Epithelial cell of prostate (primary cell): Measurements from ENCODE around the gene CACNA1E.

Experiments used
- DNase-seq: peaks from one replicate; pipeline ENCODE4 v3.0.0-alpha.2; 2011; ENCODE audit warnings: low read depth, low spot score
- H3K27ac ChIP-seq: fragments of 450-650 bp; 2 replicates; pipeline ENCODE4 v1.5.1; 2017; ENCODE audit warnings: mild to moderate bottlenecking

The CACNA1E gene

DNA sequence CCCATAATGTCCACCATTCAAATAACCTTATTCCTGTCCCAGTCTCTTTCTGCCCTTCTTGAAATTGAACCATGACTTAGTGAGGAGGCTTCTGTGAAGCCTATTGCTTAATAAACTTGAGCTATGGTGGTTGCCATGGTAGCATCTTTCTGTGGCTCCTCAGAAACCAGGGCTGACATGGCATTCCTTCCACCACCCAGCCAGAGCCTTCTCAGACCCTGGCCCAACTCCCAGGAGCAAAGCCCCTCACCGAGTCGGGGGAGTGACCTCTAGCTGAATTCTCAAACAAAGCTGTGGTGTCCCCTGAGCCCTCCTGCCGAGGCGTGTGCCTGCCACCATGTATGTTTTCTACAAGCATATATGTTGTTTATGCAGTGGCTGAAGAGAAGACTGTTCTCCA is 259.1 kb downstream of the CACNA1E start:
- no peak for DNase-seq
- no peak overlapping the region for H3K27ac ChIP-seq

DNA sequence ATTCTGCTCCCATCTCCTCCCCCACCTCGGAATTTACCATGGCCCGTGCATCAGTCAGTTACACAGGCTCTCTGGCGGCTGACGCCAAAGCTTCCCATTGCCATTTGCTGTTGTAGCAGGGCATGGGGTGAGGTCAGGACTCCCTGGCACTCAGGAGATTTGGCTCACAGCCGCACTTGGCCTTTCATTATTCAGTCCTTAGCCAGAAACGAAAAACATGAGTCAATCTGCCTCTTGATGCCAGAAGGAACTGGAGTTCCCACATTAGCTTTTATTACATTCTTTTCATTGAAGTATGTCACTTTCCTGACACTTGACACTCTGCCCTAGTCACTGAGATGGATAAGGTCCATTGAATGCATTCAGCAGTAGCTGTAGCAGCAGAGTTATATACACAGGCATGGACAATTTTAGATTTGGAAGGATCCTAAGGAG is 260.6 kb downstream of the CACNA1E start:
- DNase-seq = no peak
- H3K27ac ChIP-seq = no peak overlapping the region

- DNase-seq = no peak
- no peak overlapping the region for H3K27ac ChIP-seq
Observed at GRCh38 chr1:181746224-181746623, 262.9 kb downstream of the CACNA1E start.

DNA sequence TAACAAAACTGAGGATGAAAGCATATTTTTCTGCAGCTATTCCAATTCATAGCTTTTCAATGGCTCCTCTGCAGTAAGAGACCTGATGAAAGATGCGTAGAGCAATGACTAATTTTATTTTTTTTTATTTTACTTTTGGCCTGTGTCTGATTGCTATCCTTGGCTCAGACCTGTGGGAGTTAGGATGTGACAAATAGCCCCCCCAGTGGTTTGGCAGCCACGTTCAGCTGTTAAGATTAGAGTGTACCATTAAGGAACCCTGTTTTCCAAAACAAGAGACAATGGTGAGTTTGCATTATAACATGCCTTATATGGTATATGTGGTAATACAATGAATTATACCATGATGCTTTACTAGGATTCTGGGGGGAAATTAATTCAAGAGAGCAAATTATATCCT is 264.7 kb downstream of the CACNA1E start:
- H3K27ac ChIP-seq = no peak overlapping the region
- no peak for DNase-seq

DNA sequence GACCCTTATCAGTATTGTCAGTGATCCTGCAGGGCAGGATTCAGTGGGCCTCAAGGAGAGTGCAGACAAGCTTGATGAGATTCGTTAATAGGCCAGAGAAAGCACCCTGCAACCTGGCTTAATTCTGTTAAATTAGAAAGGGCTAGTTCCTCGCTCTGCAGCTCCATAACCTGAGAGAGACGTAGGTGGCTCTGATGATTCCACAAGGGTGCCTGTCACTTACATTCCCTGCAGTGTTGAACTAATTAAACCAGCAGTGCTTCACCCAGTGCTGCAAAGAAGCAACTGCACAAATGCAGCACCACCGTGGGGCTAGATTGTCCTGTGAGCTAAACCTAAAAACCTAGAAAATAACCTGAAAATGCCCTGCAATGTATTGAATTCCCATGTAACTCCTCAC is 270.8 kb downstream of the CACNA1E start:
- DNase-seq = no peak
- H3K27ac ChIP-seq = no peak overlapping the region

DNA sequence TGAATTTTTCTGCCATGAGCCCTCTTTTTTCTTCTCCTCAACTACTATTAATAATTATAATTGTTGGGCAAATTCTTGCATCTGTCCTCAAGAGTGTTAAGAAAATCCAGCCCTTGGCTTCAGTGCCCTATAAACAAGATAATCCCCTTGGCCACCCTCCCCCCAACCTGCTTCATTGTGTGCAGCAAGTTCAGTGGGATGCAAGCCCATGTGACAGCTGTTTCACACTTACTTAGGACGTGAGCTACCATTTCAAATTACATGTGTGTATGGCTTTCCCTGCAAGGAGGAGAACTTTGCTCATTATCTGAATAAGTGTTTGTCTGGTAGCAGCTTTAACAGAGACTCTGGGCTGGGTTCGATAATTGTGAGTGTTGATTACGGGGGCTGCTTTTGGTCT is 276.2 kb downstream of the CACNA1E start:
- DNase-seq = no peak

GRCh38 chr1:181763736-181764135 is 280.4 kb downstream of the CACNA1E start:
- no peak overlapping the region for H3K27ac ChIP-seq

More for the DNA sequence above, 276.2 kb downstream of the CACNA1E start:
- H3K27ac ChIP-seq = no peak overlapping the region

GRCh38 chr1:181765451-181766026 is 282.2 kb downstream of the CACNA1E start:
- DNase-seq = no peak

More at GRCh38 chr1:181763736-181764135, 280.4 kb downstream of the CACNA1E start:
- DNase-seq = peak; percentile 12

GRCh38 chr1:181767001-181767708 is 283.8 kb downstream of the CACNA1E start:
- no peak for DNase-seq
- no peak overlapping the region for H3K27ac ChIP-seq

More at GRCh38 chr1:181765451-181766026, 282.2 kb downstream of the CACNA1E start:
- H3K27ac ChIP-seq = no peak overlapping the region

DNA sequence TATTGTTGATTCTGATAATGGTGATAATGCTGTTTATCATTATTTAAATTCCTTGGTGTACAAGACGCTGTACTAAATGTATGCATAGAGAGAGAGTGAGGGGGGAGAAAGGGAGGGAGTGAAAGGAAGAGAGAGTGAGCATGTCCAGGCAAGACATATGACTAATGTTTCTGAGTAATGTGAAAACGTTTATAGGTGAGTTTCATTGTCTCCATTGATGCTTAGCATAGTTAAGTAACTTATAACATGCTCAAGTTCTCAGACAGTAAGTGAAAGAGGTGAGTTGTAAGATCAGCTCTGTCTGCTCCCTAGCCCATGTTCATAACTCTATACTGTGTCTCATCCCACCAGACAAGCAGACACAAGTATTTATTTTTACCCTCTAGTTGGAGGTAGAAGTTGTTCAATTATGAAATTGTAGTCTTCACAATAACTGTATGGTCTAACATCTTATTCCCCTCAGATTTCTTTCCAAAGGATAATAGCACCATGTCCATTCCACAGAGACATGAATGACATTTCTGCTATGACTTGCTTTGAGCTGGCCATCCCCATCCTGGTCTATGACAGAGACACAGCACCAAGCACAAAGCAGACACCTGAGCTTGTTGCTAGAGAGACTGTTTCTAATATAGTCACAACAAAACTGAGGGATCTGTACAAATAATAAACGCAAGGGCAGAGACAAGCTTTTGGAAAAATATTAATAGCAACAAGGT is 285.1 kb downstream of the CACNA1E start:
- peak; percentile 92 for DNase-seq
- H3K27ac ChIP-seq = peak overlapping the region; percentile 73

DNA sequence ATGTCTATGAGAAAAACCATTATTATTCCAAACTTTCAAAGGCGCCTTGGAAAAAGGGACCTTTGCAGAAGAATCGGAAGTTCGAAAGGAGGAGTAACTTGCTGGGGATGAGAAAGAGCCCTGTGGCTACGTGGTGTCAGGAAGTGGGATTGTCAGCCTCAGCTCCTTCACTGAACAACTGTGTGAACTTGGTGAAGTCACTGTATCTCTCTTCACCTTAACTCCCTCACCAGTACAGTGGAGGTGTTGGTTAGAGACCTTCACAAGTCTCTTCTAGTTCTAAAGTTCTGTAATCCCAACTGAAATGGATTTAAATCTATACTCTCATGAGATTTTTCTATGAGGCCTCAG is 285.6 kb downstream of the CACNA1E start:
- DNase-seq = peak; percentile 24
- peak overlapping the region; percentile 73 for H3K27ac ChIP-seq

GRCh38 chr1:181769846-181770245 is 286.5 kb downstream of the CACNA1E start:
- no peak for DNase-seq
- H3K27ac ChIP-seq = no peak overlapping the region

DNA sequence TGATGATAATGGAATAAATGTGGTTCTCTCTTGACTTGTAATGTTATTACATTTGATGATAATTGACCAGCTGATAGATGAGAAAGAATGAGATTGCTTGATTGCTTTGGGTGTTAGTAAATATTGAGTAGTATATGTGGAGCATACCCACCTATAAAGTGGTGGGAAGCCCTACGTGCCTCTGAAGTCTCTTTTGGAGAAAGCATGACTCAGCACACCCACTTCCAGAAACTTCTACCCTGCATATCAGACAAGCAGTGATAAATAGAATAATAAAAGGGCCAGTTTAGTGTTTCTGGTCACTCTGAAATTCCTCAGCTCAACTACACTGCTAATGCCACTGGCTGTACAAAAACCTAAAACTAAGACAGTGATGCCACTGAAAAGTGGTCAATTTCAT is 289.4 kb downstream of the CACNA1E start:
- no peak for DNase-seq

DNA sequence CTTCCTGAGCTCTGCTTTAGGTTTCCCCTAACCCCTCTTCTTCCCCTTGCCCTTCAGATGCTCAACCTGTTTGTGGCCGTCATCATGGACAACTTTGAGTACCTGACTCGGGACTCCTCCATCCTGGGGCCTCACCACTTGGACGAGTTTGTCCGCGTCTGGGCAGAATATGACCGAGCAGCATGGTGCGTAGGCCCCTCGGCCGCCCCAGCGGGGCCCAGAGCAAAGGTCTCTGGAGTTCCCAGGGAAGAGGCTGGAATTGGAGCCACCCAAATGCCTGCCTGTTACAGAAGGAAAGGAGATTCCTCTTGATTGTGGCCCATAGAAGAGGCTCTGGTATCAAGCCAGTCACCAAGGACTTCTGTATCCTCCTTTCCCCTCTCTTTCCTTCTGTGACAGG is 292.7 kb downstream of the CACNA1E start:
- DNase-seq = no peak
- no peak overlapping the region for H3K27ac ChIP-seq

More for the DNA sequence above, 289.4 kb downstream of the CACNA1E start:
- H3K27ac ChIP-seq = no peak overlapping the region

- DNase-seq = no peak
- H3K27ac ChIP-seq = no peak overlapping the region
Observed at GRCh38 chr1:181777286-181777685, 294.0 kb downstream of the CACNA1E start.

GRCh38 chr1:181777812-181778211 is 294.5 kb downstream of the CACNA1E start:
- H3K27ac ChIP-seq = no peak overlapping the region

GRCh38 chr1:181778640-181779260 is 295.4 kb downstream of the CACNA1E start:
- H3K27ac ChIP-seq = no peak overlapping the region
- DNase-seq = no peak

More at GRCh38 chr1:181777812-181778211, 294.5 kb downstream of the CACNA1E start:
- DNase-seq = no peak

DNA sequence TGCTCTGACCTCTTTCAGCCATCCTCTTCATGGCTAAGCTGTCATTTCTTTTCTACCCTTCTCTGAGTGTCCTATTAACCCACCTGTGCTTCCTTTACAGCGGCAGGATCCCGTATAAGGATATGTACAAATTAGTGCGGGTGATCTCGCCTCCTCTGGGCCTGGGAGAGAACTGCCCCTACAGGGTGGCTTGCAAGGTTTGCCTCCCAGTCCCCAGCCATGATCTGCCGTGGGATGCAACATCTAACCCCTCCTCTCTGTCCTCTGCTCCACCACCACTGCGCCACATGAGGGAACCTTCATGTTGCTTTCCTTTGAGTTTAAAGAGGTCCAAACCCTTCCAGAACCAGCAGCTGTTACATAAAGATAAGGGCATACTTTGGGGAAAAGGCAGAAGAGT is 296.0 kb downstream of the CACNA1E start:
- no peak overlapping the region for H3K27ac ChIP-seq

GRCh38 chr1:181783208-181783607 is 299.9 kb downstream of the CACNA1E start:
- H3K27ac ChIP-seq = no peak overlapping the region
- no peak for DNase-seq

More for the DNA sequence above, 296.0 kb downstream of the CACNA1E start:
- DNase-seq = no peak

- DNase-seq = peak; percentile 14
- no peak overlapping the region for H3K27ac ChIP-seq
Observed at GRCh38 chr1:181784039-181784683, 300.8 kb downstream of the CACNA1E start.
